Measurements from ENCODE around the gene CDH4. TPM values are rescaled to one million over a fixed set of nuclear protein-coding genes. Genes with fewer than 3 reads are reported as not detected.

Gene CDH4
- total RNA-seq, 1 experiment from 2014 or later, result not detected

- Histone ChIP-seq H3K36me3 (ENCODE audit: control insufficient read depth, insufficient read depth, low read length) (no peaks in the 10 kb centered on the region), H3K4me3 (ENCODE audit: low read depth in 2 of 2, low read length in 2 of 2) (no peak overlapping the region), H3K27me3 (ENCODE audit: control insufficient read depth, insufficient read depth, low read length) (peaks cover 2% of the 10 kb centered on the region; the same call in 1 of the 2 replicates), H3K9me3 (ENCODE audit: control insufficient read depth, insufficient read depth, low read depth, low read length) (no peaks in the 10 kb centered on the region), H3K4me1 (ENCODE audit: control insufficient read depth, insufficient read depth, low read length) (no peaks in the 10 kb centered on the region), H3K27ac (ENCODE audit: low read length) (no peak overlapping the region)
- BruUV-seq (replicated peaks), result no TSS peak
- intact Hi-C loops (cut with micrococcal nuclease; ENCODE audit: unreplicated experiment), result no loop called here
- in situ Hi-C loops (cut with HindIII; ENCODE audit: low pct_unique_long_range_greater_than_20kb, low sequenced_read_pairs), result no loop called here
- no peak for TF ChIP-seq POLR2AphosphoS5 (IDR thresholded peaks at IDR 0.05; ENCODE audit: low read depth, low read length)
- TF ChIP-seq, protein P1, sequence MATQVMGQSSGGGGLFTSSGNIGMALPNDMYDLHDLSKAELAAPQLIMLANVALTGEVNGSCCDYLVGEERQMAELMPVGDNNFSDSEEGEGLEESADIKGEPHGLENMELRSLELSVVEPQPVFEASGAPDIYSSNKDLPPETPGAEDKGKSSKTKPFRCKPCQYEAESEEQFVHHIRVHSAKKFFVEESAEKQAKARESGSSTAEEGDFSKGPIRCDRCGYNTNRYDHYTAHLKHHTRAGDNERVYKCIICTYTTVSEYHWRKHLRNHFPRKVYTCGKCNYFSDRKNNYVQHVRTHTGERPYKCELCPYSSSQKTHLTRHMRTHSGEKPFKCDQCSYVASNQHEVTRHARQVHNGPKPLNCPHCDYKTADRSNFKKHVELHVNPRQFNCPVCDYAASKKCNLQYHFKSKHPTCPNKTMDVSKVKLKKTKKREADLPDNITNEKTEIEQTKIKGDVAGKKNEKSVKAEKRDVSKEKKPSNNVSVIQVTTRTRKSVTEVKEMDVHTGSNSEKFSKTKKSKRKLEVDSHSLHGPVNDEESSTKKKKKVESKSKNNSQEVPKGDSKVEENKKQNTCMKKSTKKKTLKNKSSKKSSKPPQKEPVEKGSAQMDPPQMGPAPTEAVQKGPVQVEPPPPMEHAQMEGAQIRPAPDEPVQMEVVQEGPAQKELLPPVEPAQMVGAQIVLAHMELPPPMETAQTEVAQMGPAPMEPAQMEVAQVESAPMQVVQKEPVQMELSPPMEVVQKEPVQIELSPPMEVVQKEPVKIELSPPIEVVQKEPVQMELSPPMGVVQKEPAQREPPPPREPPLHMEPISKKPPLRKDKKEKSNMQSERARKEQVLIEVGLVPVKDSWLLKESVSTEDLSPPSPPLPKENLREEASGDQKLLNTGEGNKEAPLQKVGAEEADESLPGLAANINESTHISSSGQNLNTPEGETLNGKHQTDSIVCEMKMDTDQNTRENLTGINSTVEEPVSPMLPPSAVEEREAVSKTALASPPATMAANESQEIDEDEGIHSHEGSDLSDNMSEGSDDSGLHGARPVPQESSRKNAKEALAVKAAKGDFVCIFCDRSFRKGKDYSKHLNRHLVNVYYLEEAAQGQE (IDR thresholded peaks at IDR 0.05; ENCODE audit: insufficient read depth in 1 of 2, low read depth in 2 of 2, low read length in 1 of 2), result no peak
- no peak for TF ChIP-seq SIN3A (IDR thresholded peaks at IDR 0.05; ENCODE audit: borderline replicate concordance, insufficient read depth, low read depth, low read length)
- TF ChIP-seq TCF7L2 (IDR thresholded peaks at IDR 0.05; ENCODE audit: low read depth, low read length), result no peak
- DNase-seq (ENCODE audit: low read depth, low spot score) (no peak), ATAC-seq (no peak)
- CTCF ChIA-PET, result no interaction called here
- POLR2A ChIA-PET, result no interaction called here
Measured at GRCh38 chr20:61569825-61570224, 317.8 kb downstream of the CDH4 start.

DNA sequence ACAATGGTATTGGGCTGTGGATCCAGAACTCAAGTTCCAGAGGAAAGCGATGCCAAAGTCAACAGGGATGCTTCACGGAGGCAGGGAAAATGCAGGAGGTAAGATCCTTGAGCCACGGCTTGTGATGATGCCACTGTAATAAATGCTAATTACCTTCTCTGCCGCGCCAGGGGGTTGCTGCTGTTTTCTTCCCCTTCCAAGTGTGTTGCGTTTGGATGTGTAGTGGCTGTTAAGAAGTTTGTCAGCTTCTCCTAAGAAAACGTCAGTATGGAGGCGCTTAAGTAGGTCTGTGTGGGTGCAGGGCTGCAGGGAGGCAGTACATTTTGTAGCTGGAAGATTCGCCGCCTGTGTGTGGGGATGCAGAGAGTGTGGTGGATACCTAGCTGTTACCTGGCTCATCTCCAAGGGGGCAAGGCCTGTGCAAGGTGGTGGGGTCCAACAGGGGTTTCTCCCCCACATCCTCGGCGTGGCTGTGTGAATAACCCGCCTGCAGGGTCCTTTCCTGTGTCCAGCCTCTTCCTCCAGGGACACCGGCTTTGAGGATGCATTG is 318.7 kb downstream of the CDH4 start:
- Histone ChIP-seq H3K4me3 (ENCODE audit: low read depth in 2 of 2, low read length in 2 of 2) (no peak overlapping the region), H3K9me3 (ENCODE audit: control insufficient read depth, insufficient read depth, low read depth, low read length) (no peaks in the 10 kb centered on the region), H3K36me3 (ENCODE audit: control insufficient read depth, insufficient read depth, low read length) (no peaks in the 10 kb centered on the region), H3K27ac (ENCODE audit: low read length) (no peak overlapping the region), H3K27me3 (ENCODE audit: control insufficient read depth, insufficient read depth, low read length) (peaks cover 2% of the 10 kb centered on the region; the same call in 1 of the 2 replicates), H3K4me1 (ENCODE audit: control insufficient read depth, insufficient read depth, low read length) (no peaks in the 10 kb centered on the region)
- intact Hi-C loops (cut with micrococcal nuclease; ENCODE audit: unreplicated experiment) (no loop called here), in situ Hi-C loops (cut with HindIII; ENCODE audit: low pct_unique_long_range_greater_than_20kb, low sequenced_read_pairs) (no loop called here)
- ChIA-PET CTCF (no interaction called here), POLR2A (no interaction called here)
- no peak for DNase-seq (ENCODE audit: low read depth, low spot score)
- no peak for ATAC-seq
- TF ChIP-seq SIN3A (IDR thresholded peaks at IDR 0.05; ENCODE audit: borderline replicate concordance, insufficient read depth, low read depth, low read length) (no peak), CTCF (IDR thresholded peaks at IDR 0.05) (no peak), POLR2AphosphoS5 (IDR thresholded peaks at IDR 0.05; ENCODE audit: low read depth, low read length) (no peak), TCF7L2 (IDR thresholded peaks at IDR 0.05; ENCODE audit: low read depth, low read length) (no peak)
- TF ChIP-seq, protein P1 (IDR thresholded peaks at IDR 0.05; ENCODE audit: insufficient read depth in 1 of 2, low read depth in 2 of 2, low read length in 1 of 2), result no peak
- no TSS peak for BruUV-seq (replicated peaks)
